ENCODE data around the gene SIK3.
A peak's percentile ranks its signal among the peaks of the same experiment; 100 is the strongest.
"Not testable (repeated sequence)": the region's sequence is repeated elsewhere in the genome, so short reads cannot be mapped to it uniquely, and the experiment has no call there.

SIK3 gene

GRCh38 chr11:117055469-117055868, 42.8 kb downstream of the SIK3 start:
- H3K4me3 ChIP-seq (replicated peaks; ENCODE audit: low read depth, low read length) = no peak overlapping the region
- TF ChIP-seq CTCF (IDR thresholded peaks at IDR 0.05; ENCODE audit: low read depth, low read length, missing control alignments) = no peak

DNA sequence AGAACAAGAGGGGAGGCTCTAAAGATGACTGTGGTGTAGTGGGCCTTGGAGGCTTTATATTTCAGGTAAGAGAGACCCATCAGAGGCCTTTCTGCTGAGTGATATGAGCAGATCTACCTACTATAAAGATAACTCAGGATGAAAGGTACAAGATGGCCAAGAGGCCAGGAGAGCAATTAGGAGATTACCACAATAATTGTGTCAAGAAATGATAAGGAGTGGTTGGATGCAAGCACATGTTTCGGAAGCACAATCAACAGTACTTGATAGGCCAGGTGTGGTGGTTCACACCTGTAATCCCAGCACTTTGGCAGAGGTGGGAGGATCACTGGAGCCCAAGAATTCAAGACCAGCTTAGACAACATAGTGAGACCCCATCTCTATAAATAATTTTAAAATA, 43.8 kb downstream of the SIK3 start:
- no peak for DNase-seq (ENCODE audit: extremely low read depth, low read depth)
- TF ChIP-seq CTCF (IDR thresholded peaks at IDR 0.05; ENCODE audit: low read depth, low read length, missing control alignments) = no peak
- no peak overlapping the region for H3K4me3 ChIP-seq (replicated peaks; ENCODE audit: low read depth, low read length)

More at GRCh38 chr11:117055469-117055868, 42.8 kb downstream of the SIK3 start:
- DNase-seq (ENCODE audit: extremely low read depth, low read depth) = no peak

DNA sequence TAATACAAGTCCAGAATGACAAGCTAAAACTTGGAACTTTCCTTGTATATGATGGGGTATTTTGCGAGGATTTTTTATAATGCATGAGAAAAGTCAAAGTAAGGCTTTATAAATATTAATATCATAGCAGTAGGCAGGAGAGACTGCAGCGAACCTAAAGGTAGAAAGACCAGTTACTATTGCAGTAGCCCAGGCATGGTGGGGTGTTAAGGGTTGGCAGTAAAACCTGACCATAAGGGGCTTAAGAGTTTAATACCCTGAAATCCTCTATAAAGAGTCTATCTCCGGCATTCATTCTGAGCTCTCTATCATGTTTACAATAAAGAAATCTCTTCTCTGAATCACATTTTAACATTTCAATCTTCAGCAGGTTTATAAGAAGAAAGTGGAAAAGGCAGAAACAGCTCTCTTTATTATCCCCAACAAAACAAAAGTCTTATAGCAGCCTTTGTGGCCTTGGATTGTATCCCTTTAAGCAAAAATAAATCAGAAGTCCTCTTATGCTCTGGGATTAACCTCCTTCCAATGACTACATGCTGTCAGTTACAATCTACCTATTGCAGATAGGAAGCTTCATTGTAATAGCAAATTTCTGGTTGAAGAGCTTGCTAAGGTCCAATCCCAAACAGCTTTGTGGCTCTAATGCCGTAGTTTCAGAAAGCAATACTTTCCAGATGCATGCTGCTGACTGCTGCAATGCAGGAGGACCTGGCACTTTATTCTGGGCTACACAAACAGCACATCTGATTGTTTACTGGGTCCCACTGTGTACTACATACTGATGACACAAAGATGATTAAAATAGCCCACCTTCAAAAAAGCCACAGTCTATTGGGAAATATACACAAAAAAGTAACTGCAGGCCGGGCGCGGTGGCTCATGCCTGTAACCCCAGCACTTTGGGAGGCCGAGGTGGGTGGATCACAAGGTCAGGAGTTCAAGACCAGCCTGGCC, 45.8 kb downstream of the SIK3 start:
- no peak overlapping the region for H3K4me3 ChIP-seq (replicated peaks; ENCODE audit: low read depth, low read length)
- TF ChIP-seq CTCF (IDR thresholded peaks at IDR 0.05; ENCODE audit: low read depth, low read length, missing control alignments) = no peak
- DNase-seq (ENCODE audit: extremely low read depth, low read depth) = no peak

DNA sequence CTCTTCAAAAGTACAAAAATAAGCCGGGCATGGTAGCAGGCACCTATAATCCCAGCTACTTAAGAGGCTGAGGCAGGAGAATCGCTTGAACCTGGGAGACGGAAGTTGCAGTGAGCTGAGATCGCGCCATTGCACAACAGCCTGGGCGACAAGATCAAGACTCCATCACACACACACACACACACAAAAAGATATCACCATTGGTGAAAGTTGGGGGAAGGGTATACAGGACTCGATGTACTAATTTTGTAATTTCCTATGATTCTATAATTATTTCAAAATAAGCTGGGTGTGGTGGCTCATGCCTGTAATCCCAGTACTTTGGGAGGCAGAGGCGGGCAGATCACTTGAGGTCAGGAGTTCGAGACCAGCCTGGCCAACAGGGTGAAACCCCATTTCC, 48.1 kb downstream of the SIK3 start:
- not testable (repeated sequence) for H3K4me3 ChIP-seq (replicated peaks; ENCODE audit: low read depth, low read length); DNase-seq (ENCODE audit: extremely low read depth, low read depth)

- not testable (repeated sequence) for DNase-seq (ENCODE audit: extremely low read depth, low read depth)
These were observed 51.6 kb downstream of the SIK3 start for GRCh38 chr11:117046627-117047026.

GRCh38 chr11:117045956-117046355, 52.3 kb downstream of the SIK3 start:
- H3K4me3 ChIP-seq (replicated peaks; ENCODE audit: low read depth, low read length) = no peak overlapping the region
- DNase-seq (ENCODE audit: extremely low read depth, low read depth) = no peak
- no peak for TF ChIP-seq CTCF (IDR thresholded peaks at IDR 0.05; ENCODE audit: low read depth, low read length, missing control alignments)

More at GRCh38 chr11:117046627-117047026, 51.6 kb downstream of the SIK3 start:
- H3K4me3 ChIP-seq (replicated peaks; ENCODE audit: low read depth, low read length) = not testable (repeated sequence)

- peak; percentile 90 for DNase-seq (ENCODE audit: extremely low read depth, low read depth)
These were observed 53.0 kb downstream of the SIK3 start for GRCh38 chr11:117045196-117045595.

More at GRCh38 chr11:117045196-117045595, 53.0 kb downstream of the SIK3 start:
- no peak overlapping the region for H3K4me3 ChIP-seq (replicated peaks; ENCODE audit: low read depth, low read length)
- TF ChIP-seq CTCF (IDR thresholded peaks at IDR 0.05; ENCODE audit: low read depth, low read length, missing control alignments) = no peak

Data from HFF-Myc (cell line).